Mammary epithelial cell (primary cell): ENCODE measurements around the gene CNOT2.

Source experiments
- EZH2 ChIP-seq: IDR thresholded peaks from 2 replicates; pipeline ENCODE4 v1.6.1; 2012; ENCODE audit warnings: low read length, inconsistent platforms, borderline replicate concordance
- TF ChIP-seq, protein P1 (sequence below), 2 donors: IDR thresholded peaks in 1 of 2; conservative IDR thresholded peaks in 1 of 2; 2 replicates each; pipeline ENCODE4 v1.5.1; 2011 to 2012; ENCODE audit warnings: inconsistent platforms in 2 of 2, low read length in 2 of 2, mild to moderate bottlenecking in 2 of 2, control low read depth in 1 of 2, low read depth in 1 of 2; ENCODE audit not compliant: insufficient read depth in 1 of 2; ENCODE audit errors: extremely low read depth in 1 of 2

- TF ChIP-seq, protein P1, sequence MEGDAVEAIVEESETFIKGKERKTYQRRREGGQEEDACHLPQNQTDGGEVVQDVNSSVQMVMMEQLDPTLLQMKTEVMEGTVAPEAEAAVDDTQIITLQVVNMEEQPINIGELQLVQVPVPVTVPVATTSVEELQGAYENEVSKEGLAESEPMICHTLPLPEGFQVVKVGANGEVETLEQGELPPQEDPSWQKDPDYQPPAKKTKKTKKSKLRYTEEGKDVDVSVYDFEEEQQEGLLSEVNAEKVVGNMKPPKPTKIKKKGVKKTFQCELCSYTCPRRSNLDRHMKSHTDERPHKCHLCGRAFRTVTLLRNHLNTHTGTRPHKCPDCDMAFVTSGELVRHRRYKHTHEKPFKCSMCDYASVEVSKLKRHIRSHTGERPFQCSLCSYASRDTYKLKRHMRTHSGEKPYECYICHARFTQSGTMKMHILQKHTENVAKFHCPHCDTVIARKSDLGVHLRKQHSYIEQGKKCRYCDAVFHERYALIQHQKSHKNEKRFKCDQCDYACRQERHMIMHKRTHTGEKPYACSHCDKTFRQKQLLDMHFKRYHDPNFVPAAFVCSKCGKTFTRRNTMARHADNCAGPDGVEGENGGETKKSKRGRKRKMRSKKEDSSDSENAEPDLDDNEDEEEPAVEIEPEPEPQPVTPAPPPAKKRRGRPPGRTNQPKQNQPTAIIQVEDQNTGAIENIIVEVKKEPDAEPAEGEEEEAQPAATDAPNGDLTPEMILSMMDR (conservative IDR thresholded peaks at IDR 0.05 in 1 of 2, IDR thresholded peaks at IDR 0.05 in 1 of 2; ENCODE audit: extremely low read depth in 1 of 2, insufficient read depth in 1 of 2, low read depth in 1 of 2, low read length in 2 of 2): no peak
- TF ChIP-seq EZH2: no peak
Observed at GRCh38 chr12:70330158-70330557, 86.9 kb downstream of the CNOT2 start.
